Muscle layer of duodenum (tissue), 2 donors: ENCODE measurements around the gene UBE3B.

Experiments used
- H3K27ac ChIP-seq: one replicate; pipeline ENCODE4 v1.7.0; 2013; ENCODE audit warnings: mild to moderate bottlenecking, low read length
- H3K27me3 ChIP-seq: one replicate; pipeline ENCODE4 v1.7.0; 2013; ENCODE audit warnings: low read depth, mild to moderate bottlenecking, control low read depth, low read length
- H3K36me3 ChIP-seq, 2 donors: one replicate each; pipeline ENCODE4 v1.7.0; 2013; ENCODE audit warnings: low read length in 2 of 2, control low read depth in 1 of 2, mild to moderate bottlenecking in 1 of 2; ENCODE audit not compliant: insufficient read depth in 2 of 2, control insufficient read depth in 1 of 2
- H3K4me1 ChIP-seq, 2 donors: one replicate each; pipeline ENCODE4 v1.7.0; 2013; ENCODE audit warnings: low read length in 2 of 2, mild to moderate bottlenecking in 2 of 2, control low read depth in 1 of 2, moderate library complexity in 1 of 2; ENCODE audit not compliant: insufficient read depth in 2 of 2, control insufficient read depth in 1 of 2
- H3K4me3 ChIP-seq, 2 donors: one replicate each; pipeline ENCODE4 v1.7.0; 2013; ENCODE audit warnings: low read length in 2 of 2, low read depth in 1 of 2, mild to moderate bottlenecking in 1 of 2
- H3K9me3 ChIP-seq, 2 donors: one replicate each; pipeline ENCODE4 v1.7.0; 2013; ENCODE audit warnings: low read length in 2 of 2, control low read depth in 1 of 2, mild to moderate bottlenecking in 1 of 2; ENCODE audit not compliant: control insufficient read depth in 1 of 2
- donor health status: healthy.

The UBE3B gene

DNA sequence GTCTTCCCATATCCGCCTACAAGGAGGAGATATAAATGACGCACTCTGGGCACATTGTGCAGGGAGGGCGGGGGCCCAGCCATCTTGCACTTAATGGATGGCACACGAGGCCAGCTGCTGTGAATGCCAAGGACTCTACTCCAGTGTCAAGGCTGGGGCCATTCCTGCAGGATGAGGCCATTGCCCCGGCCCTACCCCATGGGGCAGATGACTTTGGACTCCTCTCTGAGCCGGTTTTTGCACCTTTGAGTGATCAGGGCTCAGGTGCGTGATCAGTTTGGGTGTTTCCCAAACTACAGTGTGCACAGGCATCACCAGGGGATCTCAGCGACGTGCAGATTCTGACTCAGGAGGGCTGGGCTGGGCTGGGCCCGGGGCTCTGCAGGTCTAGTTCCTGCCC, 79.8 kb downstream of the UBE3B start:
- no peaks in the 10 kb centered on the region for H3K27me3 ChIP-seq

DNA sequence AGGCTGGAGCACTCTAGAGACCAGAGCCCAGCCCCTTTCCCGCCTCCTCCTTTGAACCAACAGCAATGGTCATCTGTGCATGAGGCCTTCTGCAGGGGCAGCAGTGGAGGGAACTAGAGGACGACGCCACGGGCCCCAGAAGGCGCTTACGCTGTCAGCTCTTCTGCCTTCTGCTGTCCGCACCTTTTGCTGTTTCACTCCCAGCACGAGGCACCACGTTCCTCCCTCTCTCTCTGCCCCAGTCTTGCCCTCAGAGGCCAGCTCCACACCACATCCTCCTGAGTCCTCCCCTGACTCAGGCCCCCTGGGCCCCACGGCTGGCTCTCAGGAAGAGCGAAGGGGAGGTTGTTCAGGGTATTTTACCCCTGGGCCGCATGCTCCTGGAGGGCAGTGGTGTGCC, 80.4 kb downstream of the UBE3B start:
- no peaks in the 10 kb centered on the region for H3K9me3 ChIP-seq
- H3K27me3 ChIP-seq, result no peaks in the 10 kb centered on the region
- no peak overlapping the region for H3K4me3 ChIP-seq
- H3K36me3 ChIP-seq, result peaks cover 0 to 23% of the 10 kb centered on the region in 2 donors
- H3K27ac ChIP-seq, result no peak overlapping the region
- no peaks in the 10 kb centered on the region for H3K4me1 ChIP-seq

More for the DNA sequence above, 79.8 kb downstream of the UBE3B start:
- H3K36me3 ChIP-seq, result peaks cover 0 to 23% of the 10 kb centered on the region in 2 donors
- no peak overlapping the region for H3K27ac ChIP-seq
- H3K4me1 ChIP-seq, result no peaks in the 10 kb centered on the region
- no peak overlapping the region for H3K4me3 ChIP-seq
- H3K9me3 ChIP-seq, result no peaks in the 10 kb centered on the region

DNA sequence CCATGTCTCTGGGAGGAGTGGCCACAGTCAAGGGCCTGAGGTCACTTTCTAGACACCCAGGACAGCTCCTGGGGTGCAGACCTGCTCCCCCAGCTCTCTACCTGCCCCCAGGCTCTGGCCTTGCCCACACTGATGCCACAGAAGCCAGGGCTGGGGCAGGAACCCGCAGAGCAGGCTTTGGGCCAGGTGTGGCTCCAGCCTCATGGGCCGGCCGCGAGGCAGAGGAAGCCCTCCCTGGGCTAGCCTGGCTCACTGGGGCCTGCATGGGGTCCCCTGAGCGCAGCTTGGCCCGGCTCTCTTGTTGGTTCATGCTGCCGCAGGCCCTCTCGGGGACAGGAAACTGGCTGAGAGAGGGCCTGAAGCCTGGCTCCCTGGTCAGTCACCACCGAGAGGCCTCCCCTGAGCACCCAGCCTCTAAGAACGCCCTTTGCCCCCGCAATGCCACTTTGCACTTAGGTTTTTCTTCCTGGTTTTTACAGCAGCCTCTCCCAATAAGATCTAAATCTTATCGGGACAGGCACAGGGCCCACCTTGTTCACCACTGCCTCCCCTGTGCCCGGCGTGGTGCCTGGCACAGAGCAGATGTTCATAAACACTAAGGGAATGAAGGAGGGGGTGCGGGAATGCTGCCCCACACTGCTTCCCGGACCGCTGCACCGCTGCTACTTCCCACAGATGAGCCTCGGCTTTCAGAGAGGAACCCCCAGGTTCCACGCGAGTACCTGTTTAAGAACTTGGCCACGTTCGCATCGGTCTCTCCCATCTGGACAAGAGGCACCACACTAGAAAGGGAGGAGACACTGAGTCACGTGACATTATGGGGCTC, 81.2 kb downstream of the UBE3B start:
- H3K36me3 ChIP-seq, result peaks cover 0 to 27% of the 10 kb centered on the region in 2 donors
- H3K27ac ChIP-seq, result no peak overlapping the region
- no peaks in the 10 kb centered on the region for H3K27me3 ChIP-seq
- H3K9me3 ChIP-seq, result no peaks in the 10 kb centered on the region
- no peaks in the 10 kb centered on the region for H3K4me1 ChIP-seq
- H3K4me3 ChIP-seq, result no peak overlapping the region

DNA sequence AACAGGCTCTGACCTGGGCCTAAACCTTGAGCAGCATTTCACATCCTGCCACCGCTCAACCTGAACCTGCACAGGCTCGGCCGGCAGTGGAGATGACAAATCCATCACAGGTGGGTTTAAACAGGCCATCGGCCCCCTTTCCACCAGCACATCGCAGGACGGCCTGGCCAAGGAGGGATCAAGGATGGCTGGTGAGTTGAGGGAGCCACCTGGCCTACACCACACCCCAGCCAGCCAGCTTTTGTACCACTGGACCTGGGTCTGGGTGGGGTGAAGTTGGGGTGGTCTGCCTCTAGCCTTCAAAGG, 81.7 kb downstream of the UBE3B start:
- Histone ChIP-seq H3K9me3 (no peaks in the 10 kb centered on the region), H3K36me3 (peaks cover 0 to 33% of the 10 kb centered on the region in 2 donors), H3K27ac (no peak overlapping the region), H3K4me1 (no peaks in the 10 kb centered on the region), H3K27me3 (no peaks in the 10 kb centered on the region), H3K4me3 (no peak overlapping the region)

DNA sequence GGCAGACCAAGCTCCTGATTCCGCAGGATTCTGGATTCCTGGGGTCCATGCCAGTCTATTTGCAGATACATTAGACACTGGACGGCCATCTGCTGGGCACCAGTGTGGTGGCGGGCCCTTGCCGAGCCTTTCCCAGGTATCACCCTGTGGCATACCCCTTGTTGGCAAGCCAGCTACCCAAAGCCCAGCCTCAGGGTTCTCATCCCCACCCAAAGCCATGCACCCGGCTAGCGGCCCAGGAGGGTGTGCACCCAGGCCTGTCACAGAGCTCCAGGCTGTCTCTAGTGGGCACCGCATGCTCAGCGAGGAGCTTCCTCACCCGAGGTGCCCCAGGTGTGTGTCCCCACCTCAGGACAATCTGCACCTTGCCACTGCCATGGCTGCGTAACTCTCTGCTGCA, 82.2 kb downstream of the UBE3B start:
- no peaks in the 10 kb centered on the region for H3K27me3 ChIP-seq
- peaks cover 0 to 35% of the 10 kb centered on the region in 2 donors for H3K36me3 ChIP-seq
- no peak overlapping the region for H3K27ac ChIP-seq
- H3K9me3 ChIP-seq, result no peaks in the 10 kb centered on the region
- no peaks in the 10 kb centered on the region for H3K4me1 ChIP-seq
- H3K4me3 ChIP-seq, result no peak overlapping the region

DNA sequence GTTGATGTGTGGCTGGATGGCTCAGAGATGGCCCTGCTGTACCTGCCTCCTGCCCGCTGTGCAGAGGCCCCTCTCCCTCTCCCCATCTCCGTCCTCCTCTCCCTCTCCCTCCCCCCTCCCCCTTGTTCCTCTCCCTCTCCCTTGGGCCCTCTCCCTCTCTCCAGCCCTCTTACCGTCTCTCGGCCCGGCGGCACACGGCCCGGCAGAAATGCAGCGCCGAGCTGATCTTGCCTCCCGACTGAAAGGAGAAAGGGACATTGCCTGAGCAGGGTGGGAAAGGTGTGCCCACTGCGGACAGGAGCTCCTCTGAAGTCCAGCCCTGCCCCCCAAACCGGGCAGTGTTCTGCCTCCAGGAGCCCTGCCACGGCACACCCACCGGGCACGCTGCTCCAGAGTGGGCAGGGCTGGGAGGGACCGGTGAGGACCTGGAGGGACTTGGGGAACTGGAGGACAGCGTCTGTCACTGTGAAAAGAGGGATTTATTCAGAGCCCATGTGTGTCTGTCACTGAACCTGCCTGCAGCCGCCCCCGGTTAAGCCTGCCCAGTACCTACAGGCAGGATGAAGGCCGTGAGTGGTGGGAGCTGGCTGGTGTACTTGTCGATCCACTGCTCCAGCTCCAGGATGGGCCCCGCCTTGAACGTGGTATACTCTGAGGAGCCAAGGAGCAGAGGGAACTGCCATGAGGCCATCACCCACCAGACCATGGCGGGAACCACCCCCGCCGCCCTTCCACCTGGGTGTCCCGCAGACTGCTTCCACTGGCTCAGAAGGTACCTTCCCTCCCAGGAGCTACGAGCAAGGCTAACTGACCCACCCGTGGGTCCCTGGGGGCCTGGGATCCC, 83.7 kb downstream of the UBE3B start:
- no peak overlapping the region for H3K4me3 ChIP-seq
- H3K27ac ChIP-seq, result no peak overlapping the region
- no peaks in the 10 kb centered on the region for H3K27me3 ChIP-seq
- peaks cover 7 to 46% of the 10 kb centered on the region in 2 donors for H3K36me3 ChIP-seq
- H3K9me3 ChIP-seq, result no peaks in the 10 kb centered on the region
- H3K4me1 ChIP-seq, result no peaks in the 10 kb centered on the region

DNA sequence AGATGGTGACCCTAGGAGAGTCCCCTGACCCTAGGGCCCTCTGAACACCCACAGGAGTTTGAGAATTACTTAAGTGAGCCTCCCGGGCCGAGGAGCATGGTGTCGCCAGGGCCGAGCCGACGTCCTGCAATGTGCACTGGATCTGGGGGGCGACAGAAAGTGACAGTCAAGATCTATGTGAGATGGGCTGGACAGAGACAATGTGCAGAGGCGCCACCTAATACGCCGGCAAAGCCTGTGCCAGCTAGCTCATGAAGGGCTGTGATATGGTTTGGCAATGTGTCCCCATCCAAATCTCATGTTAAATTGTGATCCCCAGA, 84.2 kb downstream of the UBE3B start:
- Histone ChIP-seq H3K36me3 (peaks cover 9 to 45% of the 10 kb centered on the region in 2 donors), H3K9me3 (no peaks in the 10 kb centered on the region), H3K27ac (no peak overlapping the region), H3K4me3 (no peak overlapping the region), H3K4me1 (no peaks in the 10 kb centered on the region), H3K27me3 (no peaks in the 10 kb centered on the region)

DNA sequence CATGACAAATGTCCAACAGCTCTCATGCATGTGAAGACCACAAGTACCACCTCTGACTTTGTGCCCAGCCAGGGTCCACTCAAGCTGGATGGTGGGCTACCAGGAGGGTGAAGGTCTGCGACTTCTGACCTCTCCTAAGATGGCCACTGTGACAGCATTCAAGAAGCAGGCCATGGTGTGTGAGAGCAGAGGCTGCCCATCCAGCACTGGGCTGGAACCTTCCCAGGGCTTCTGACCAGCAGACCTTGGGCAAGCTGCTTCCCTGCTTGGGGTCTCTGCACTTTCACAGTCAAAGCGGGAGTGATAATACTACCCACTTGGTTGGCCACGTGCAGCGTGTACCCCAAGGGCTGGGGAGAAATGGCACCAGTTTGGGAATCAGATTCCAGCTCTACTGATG, 85.4 kb downstream of the UBE3B start:
- no peaks in the 10 kb centered on the region for H3K4me1 ChIP-seq
- H3K27ac ChIP-seq, result no peak overlapping the region
- peaks cover 11 to 51% of the 10 kb centered on the region in 2 donors for H3K36me3 ChIP-seq
- no peak overlapping the region for H3K4me3 ChIP-seq
- H3K27me3 ChIP-seq, result no peaks in the 10 kb centered on the region
- H3K9me3 ChIP-seq, result no peaks in the 10 kb centered on the region

DNA sequence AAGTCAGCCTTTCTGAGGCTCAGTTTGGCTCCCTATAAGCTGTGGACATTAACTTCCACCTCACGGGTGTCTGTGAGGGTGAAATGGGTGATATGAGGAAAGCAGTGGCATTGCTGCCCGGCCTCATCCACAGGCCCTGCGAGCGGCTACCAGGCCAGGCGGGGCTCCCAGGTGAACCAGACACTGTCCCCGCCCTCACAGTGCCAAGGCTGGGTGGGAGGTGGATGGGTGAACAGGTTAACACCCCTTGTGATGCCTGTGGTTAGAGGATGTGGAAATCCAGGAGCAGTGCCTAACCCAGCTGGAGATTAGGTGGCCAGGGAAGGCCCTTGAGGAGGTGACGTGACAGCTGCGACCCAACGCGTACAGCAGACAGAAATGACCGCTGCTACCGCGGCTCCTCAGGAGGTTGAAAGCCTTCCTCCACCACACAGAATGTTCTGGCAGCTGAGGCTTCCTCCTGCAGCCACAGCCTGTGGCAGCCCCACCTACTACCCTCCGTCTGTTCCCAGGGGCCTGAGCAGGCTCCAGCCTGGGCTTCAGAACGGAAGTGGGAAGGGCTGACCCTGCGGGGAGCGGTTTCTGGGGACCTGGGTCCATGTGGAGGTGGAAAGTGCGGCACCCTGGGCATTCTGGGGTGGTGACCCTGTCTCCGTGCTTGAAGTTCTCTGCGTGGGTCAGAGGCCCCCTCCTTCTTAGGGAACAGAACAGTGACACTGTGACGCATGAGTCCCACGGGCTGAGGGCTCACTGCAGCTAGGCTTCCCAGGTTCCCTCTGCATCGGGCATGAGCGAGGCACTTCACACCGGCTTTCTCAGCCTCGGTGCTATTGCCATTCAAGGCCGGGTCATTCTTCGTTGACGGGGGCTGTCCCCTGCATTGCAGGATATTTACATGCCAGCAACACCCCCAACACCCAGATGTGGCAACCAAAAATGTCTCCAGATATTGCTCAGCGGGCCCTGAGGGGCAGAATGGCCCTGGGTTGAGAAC, 86.2 kb downstream of the UBE3B start:
- Histone ChIP-seq H3K27me3 (no peaks in the 10 kb centered on the region), H3K4me3 (no peak overlapping the region), H3K9me3 (no peaks in the 10 kb centered on the region), H3K36me3 (peaks cover 11 to 51% of the 10 kb centered on the region in 2 donors), H3K4me1 (no peaks in the 10 kb centered on the region), H3K27ac (no peak overlapping the region)

DNA sequence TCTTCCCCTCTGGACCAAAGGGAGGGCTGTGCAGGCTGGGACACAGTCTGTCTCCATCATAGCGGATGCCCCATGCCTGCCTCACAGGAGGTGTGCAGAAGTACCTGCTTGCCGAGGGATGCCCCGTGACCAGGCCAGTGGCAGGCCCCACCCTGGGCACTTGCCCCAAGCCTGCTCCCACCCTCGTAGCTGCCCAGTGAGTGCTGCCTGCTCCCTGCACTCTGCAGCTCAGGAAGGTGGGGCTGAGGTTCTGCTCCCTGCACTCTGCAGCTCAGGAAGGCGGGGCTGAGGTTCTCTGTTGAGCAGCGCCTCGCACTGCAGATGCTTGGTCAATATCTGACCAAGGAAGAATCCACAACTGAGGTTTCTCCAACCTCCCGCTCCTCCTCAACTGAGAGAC, 89.0 kb downstream of the UBE3B start:
- Histone ChIP-seq H3K27ac (no peak overlapping the region), H3K4me3 (no peak overlapping the region), H3K9me3 (no peaks in the 10 kb centered on the region), H3K36me3 (peaks cover 11 to 49% of the 10 kb centered on the region in 2 donors), H3K27me3 (no peaks in the 10 kb centered on the region), H3K4me1 (no peaks in the 10 kb centered on the region)

DNA sequence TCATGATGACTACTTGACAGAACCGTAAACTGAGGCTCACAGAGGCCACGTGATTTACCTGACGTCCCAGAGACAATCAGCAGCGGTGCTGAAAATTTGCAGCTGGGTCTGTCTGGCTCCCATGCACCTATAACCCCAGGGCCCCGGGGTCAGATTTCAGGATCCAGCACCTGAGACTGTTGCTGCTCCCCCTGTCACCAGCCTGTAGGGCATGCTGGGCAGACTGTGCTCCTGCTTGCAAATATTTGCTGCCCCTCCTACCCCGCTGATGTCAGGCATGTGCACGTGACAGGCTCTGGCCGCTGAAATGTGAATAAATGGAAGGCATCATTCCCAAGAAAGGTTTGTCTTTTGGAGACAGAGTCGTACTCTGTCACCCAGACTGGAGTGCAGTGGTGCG, 89.9 kb downstream of the UBE3B start:
- no peaks in the 10 kb centered on the region for H3K27me3 ChIP-seq
- no peak overlapping the region for H3K4me3 ChIP-seq
- H3K4me1 ChIP-seq, result no peaks in the 10 kb centered on the region
- no peak overlapping the region for H3K27ac ChIP-seq
- H3K36me3 ChIP-seq, result peaks cover 11 to 49% of the 10 kb centered on the region in 2 donors
- no peaks in the 10 kb centered on the region for H3K9me3 ChIP-seq
